ENCODE results near the gene DSPP. TPM values are rescaled to one million over a fixed set of nuclear protein-coding genes. Genes with fewer than 3 reads are reported as not detected.

Gene DSPP
- total RNA-seq, 1 experiment from 2014 or later = not detected

DNA sequence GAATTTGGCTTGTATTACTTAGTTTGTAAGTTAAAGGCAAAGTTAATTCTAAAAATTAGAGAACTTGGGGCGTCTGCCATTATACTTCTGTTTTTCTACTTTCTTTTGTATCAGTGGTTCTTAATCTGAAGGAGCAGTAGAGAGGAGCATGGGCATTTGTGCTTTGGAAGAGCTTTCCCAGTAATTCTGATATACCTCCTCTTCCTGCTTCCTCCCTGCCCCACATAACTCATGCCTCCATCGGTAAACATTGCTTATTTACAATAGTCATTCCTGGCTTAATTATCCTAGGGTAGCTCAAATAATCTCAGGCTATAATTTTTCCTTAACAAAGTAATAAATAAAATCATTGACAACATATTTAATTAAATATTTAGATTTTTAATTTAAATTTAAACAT, 42.1 kb upstream of the DSPP start:
- POLR2A ChIA-PET = no interaction called here
- no peak overlapping the region for H3K4me3 ChIP-seq (ENCODE audit: low read depth in 2 of 2, low read length in 2 of 2)
- intact Hi-C loops (cut with micrococcal nuclease; ENCODE audit: unreplicated experiment) = no loop called here
- BruUV-seq (replicated peaks) = no TSS peak
- no peaks in the 10 kb centered on the region for H3K27me3 ChIP-seq (ENCODE audit: control insufficient read depth, insufficient read depth, low read length)
- in situ Hi-C loops (cut with HindIII; ENCODE audit: low pct_unique_long_range_greater_than_20kb, low sequenced_read_pairs) = no loop called here
- no peaks in the 10 kb centered on the region for H3K4me1 ChIP-seq (ENCODE audit: control insufficient read depth, insufficient read depth, low read length)
- no peaks in the 10 kb centered on the region for H3K36me3 ChIP-seq (ENCODE audit: control insufficient read depth, insufficient read depth, low read length)
- H3K9me3 ChIP-seq (ENCODE audit: control insufficient read depth, insufficient read depth, low read depth, low read length) = no peaks in the 10 kb centered on the region
- ATAC-seq = no peak
- no peak overlapping the region for H3K27ac ChIP-seq (ENCODE audit: low read length)
- TF ChIP-seq, protein P1, sequence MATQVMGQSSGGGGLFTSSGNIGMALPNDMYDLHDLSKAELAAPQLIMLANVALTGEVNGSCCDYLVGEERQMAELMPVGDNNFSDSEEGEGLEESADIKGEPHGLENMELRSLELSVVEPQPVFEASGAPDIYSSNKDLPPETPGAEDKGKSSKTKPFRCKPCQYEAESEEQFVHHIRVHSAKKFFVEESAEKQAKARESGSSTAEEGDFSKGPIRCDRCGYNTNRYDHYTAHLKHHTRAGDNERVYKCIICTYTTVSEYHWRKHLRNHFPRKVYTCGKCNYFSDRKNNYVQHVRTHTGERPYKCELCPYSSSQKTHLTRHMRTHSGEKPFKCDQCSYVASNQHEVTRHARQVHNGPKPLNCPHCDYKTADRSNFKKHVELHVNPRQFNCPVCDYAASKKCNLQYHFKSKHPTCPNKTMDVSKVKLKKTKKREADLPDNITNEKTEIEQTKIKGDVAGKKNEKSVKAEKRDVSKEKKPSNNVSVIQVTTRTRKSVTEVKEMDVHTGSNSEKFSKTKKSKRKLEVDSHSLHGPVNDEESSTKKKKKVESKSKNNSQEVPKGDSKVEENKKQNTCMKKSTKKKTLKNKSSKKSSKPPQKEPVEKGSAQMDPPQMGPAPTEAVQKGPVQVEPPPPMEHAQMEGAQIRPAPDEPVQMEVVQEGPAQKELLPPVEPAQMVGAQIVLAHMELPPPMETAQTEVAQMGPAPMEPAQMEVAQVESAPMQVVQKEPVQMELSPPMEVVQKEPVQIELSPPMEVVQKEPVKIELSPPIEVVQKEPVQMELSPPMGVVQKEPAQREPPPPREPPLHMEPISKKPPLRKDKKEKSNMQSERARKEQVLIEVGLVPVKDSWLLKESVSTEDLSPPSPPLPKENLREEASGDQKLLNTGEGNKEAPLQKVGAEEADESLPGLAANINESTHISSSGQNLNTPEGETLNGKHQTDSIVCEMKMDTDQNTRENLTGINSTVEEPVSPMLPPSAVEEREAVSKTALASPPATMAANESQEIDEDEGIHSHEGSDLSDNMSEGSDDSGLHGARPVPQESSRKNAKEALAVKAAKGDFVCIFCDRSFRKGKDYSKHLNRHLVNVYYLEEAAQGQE (IDR thresholded peaks at IDR 0.05; ENCODE audit: insufficient read depth in 1 of 2, low read depth in 2 of 2, low read length in 1 of 2) = no peak
- no peak for TF ChIP-seq SIN3A (IDR thresholded peaks at IDR 0.05; ENCODE audit: borderline replicate concordance, insufficient read depth, low read depth, low read length)
- no peak for TF ChIP-seq POLR2AphosphoS5 (IDR thresholded peaks at IDR 0.05; ENCODE audit: low read depth, low read length)
- no peak for TF ChIP-seq TCF7L2 (IDR thresholded peaks at IDR 0.05; ENCODE audit: low read depth, low read length)
- DNase-seq (ENCODE audit: low read depth, low spot score) = no peak
- CTCF ChIA-PET = no interaction called here

DNA sequence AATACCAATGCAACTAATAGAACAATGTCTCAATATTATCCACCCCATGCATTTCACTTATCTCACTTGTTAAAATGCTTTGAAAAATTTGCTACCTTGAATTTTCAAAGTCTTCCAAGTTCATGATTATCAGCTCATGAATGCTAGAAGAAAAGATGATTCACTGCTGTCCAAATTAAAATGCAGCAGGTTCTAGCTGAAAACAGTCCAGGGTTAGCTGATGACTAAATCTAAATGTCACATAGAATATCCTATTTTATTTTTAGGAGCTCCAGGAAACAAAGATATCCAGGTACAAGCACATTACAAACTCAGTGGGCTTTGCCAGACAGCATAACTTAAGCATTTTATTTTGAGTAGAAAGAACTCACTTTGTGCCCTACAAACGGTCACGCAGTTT, 41.1 kb upstream of the DSPP start:
- intact Hi-C loops (cut with micrococcal nuclease; ENCODE audit: unreplicated experiment) (no loop called here), in situ Hi-C loops (cut with HindIII; ENCODE audit: low pct_unique_long_range_greater_than_20kb, low sequenced_read_pairs) (no loop called here)
- TF ChIP-seq, protein P1 (IDR thresholded peaks at IDR 0.05; ENCODE audit: insufficient read depth in 1 of 2, low read depth in 2 of 2, low read length in 1 of 2) = no peak
- TF ChIP-seq TCF7L2 (IDR thresholded peaks at IDR 0.05; ENCODE audit: low read depth, low read length) (no peak), SIN3A (IDR thresholded peaks at IDR 0.05; ENCODE audit: borderline replicate concordance, insufficient read depth, low read depth, low read length) (no peak), POLR2AphosphoS5 (IDR thresholded peaks at IDR 0.05; ENCODE audit: low read depth, low read length) (no peak)
- TF ChIP-seq, protein P2, sequence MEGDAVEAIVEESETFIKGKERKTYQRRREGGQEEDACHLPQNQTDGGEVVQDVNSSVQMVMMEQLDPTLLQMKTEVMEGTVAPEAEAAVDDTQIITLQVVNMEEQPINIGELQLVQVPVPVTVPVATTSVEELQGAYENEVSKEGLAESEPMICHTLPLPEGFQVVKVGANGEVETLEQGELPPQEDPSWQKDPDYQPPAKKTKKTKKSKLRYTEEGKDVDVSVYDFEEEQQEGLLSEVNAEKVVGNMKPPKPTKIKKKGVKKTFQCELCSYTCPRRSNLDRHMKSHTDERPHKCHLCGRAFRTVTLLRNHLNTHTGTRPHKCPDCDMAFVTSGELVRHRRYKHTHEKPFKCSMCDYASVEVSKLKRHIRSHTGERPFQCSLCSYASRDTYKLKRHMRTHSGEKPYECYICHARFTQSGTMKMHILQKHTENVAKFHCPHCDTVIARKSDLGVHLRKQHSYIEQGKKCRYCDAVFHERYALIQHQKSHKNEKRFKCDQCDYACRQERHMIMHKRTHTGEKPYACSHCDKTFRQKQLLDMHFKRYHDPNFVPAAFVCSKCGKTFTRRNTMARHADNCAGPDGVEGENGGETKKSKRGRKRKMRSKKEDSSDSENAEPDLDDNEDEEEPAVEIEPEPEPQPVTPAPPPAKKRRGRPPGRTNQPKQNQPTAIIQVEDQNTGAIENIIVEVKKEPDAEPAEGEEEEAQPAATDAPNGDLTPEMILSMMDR (IDR thresholded peaks at IDR 0.05) = no peak
- Histone ChIP-seq H3K36me3 (ENCODE audit: control insufficient read depth, insufficient read depth, low read length) (no peaks in the 10 kb centered on the region), H3K9me3 (ENCODE audit: control insufficient read depth, insufficient read depth, low read depth, low read length) (no peaks in the 10 kb centered on the region), H3K27me3 (ENCODE audit: control insufficient read depth, insufficient read depth, low read length) (no peaks in the 10 kb centered on the region), H3K27ac (ENCODE audit: low read length) (no peak overlapping the region), H3K4me1 (ENCODE audit: control insufficient read depth, insufficient read depth, low read length) (no peaks in the 10 kb centered on the region), H3K4me3 (ENCODE audit: low read depth in 2 of 2, low read length in 2 of 2) (no peak overlapping the region)
- no peak for DNase-seq (ENCODE audit: low read depth, low spot score)
- ChIA-PET POLR2A (no interaction called here), CTCF (no interaction called here)
- BruUV-seq (replicated peaks) = no TSS peak
- ATAC-seq = no peak
